Measurements from ENCODE around the gene PRDM1. TPM values are rescaled to one million over a fixed set of nuclear protein-coding genes. Genes with fewer than 3 reads are reported as not detected.
A peak's percentile ranks its signal among the peaks of the same experiment; 100 is the strongest.

Gene PRDM1
- 10 to 100 TPM; 18.3 to 75.8 (median 35.4) TPM for total RNA-seq

DNA sequence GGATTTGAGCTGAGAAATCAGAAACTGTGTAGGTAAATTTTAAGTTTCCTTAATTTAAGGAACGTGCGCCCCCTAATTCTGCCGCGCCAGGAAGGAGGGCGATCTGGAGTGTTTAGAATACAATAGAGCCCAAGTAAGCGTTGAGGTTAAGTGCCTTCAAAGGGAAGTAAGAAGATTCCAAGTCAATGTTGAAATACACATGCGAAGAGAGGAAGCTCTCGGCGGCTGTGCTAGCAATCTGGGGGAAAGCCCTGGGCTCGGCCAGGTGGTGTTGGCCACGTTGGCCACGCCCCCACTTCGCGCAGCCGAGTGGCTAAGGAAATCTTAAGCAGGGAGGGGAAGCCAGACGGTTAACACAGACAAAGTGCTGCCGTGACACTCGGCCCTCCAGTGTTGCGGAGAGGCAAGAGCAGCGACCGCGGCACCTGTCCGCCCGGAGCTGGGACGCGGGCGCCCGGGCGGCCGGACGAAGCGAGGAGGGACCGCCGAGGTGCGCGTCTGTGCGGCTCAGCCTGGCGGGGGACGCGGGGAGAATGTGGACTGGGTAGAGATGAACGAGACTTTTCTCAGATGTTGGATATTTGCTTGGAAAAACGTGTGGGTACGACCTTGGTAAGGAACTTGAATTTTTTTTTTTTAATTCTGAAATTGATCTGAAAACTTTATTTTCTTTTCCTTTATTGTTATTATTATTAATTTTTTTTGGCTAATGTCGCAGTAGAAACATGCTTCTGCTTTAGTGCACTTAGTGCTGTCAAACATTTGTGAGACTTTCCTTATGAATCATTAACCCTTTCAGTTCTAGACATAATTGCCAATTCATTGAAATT, at the start of gene PRDM1:
TSS of gene PRDM1 (plus strand) at position 353 of the 830 bp plus-strand sequence. CDS start at position 571, 218 bp downstream.
- Histone ChIP-seq H3K4me3 (peak within 1 kb of the TSS; percentile 45 to 76 (median 50)), H3K9me3 (no peaks in the 10 kb centered on the region), H3K4me1 (peaks cover 0 to 66% (median 15%) of the 10 kb centered on the region in 3 donors), H3K27me3 (peaks cover 0 to 11% (median 0%) of the 10 kb centered on the region in 4 donors), H3K36me3 (peaks cover 0 to 3% (median 0%) of the 10 kb centered on the region in 3 donors), H3K27ac (peak within 1 kb of the TSS; percentile 82 to 88 (median 83))
- intact Hi-C loops (cut with DNase I): no loop called here
- TF ChIP-seq, protein P1, sequence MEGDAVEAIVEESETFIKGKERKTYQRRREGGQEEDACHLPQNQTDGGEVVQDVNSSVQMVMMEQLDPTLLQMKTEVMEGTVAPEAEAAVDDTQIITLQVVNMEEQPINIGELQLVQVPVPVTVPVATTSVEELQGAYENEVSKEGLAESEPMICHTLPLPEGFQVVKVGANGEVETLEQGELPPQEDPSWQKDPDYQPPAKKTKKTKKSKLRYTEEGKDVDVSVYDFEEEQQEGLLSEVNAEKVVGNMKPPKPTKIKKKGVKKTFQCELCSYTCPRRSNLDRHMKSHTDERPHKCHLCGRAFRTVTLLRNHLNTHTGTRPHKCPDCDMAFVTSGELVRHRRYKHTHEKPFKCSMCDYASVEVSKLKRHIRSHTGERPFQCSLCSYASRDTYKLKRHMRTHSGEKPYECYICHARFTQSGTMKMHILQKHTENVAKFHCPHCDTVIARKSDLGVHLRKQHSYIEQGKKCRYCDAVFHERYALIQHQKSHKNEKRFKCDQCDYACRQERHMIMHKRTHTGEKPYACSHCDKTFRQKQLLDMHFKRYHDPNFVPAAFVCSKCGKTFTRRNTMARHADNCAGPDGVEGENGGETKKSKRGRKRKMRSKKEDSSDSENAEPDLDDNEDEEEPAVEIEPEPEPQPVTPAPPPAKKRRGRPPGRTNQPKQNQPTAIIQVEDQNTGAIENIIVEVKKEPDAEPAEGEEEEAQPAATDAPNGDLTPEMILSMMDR (IDR thresholded peaks at IDR 0.05): peak in 4 of 6 experiments; percentile 11 to 49 (median 31)
- TF ChIP-seq POLR2A (IDR thresholded peaks at IDR 0.05): peak in 3 of 4 donors; percentile 46 to 95 (median 73)
- WGBS, 2 donors: 0% methylated on average over 19 to 39 of the region's 44 CpGs
- peak; percentile 56 for DNase-seq

DNA sequence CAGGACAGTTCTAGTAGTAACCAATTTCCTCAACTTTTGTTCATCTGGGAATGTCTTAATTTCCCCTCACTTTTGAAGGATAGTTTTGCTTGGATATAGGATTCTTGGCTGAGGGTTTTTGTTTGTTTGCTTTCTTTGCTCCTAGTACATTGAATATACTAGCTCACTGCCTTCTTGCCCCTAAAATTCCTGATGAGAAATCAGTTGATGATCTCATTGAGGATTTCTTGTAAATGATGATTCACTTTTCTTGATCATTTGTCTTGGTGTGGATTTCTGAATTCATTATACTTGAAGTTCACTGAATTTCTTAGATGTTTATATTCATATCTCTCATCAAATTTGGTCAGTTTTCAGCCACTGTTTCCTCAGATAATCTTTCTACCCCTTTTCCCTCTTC, 49.1 kb upstream of the PRDM1 start:
- Histone ChIP-seq H3K4me3 (no peak overlapping the region), H3K27me3 (no peaks in the 10 kb centered on the region), H3K27ac (no peak overlapping the region), H3K4me1 (no peaks in the 10 kb centered on the region), H3K9me3 (peaks cover 0 to 8% (median 0%) of the 10 kb centered on the region in 3 donors), H3K36me3 (no peaks in the 10 kb centered on the region)
- TF ChIP-seq, protein P1 (IDR thresholded peaks at IDR 0.05): no peak
- no peak for TF ChIP-seq POLR2A (IDR thresholded peaks at IDR 0.05)
- intact Hi-C loops (cut with DNase I): no loop called here
- no peak for DNase-seq

DNA sequence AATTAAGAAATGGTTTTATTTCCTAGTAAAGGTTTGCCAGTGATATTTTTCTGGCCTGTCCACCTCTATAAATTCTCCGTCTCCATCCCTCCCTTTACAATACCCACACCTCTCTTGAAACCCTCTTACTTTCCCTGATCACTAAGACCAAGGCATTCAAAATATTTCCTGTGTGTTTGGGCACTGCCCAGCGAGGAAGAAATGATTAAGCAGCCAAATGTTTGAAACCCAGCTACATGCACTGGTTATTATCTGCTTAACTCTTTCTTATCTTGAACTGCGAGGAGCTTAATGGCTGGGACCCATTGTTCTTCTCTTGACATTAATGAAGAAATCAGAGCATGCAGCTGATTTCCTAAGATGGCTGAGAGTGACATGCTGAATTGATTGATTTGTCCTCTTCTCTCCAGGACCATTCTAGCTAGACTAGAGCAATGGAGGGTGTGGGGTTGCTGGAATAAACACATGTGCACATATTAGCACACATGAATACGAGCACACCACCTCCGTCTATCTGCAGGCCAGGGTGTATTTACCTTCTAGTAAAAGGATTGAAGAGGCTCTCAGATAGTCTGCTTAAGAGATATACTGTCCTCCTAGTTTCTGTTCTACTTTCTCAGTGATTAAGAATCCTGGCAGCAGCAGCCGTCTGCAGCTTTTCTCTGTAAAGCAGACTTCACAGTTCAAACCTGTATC, 46.1 kb upstream of the PRDM1 start:
- TF ChIP-seq, protein P1 (IDR thresholded peaks at IDR 0.05): no peak
- no peak for TF ChIP-seq POLR2A (IDR thresholded peaks at IDR 0.05)
- Histone ChIP-seq H3K36me3 (no peaks in the 10 kb centered on the region), H3K27ac (no peak overlapping the region), H3K4me3 (no peak overlapping the region), H3K4me1 (no peaks in the 10 kb centered on the region), H3K27me3 (no peaks in the 10 kb centered on the region), H3K9me3 (peaks cover 0 to 8% (median 0%) of the 10 kb centered on the region in 3 donors)
- 76 to 85% methylated on average over 6 of the region's 6 CpGs for WGBS, 2 donors
- no peak for DNase-seq
- intact Hi-C loops (cut with DNase I): no loop called here

DNA sequence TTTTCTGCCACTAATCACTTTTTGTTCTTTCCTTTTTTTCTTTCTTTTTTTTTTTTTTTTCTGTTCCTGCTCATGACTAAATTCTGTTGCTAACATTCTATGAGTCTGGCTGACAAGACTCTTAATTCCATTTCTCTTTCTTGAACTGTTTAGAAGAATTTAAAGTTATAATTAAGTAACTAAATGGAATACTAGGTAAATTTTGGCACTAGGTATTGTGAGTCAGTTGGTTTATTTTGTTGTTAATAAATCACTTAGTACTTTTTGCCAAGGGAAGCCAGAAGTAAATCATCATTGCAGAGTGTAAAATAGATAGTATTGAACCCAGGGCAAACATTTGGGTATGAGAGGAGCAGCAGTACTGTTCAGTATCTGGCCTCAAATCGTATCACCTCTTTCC, 42.0 kb upstream of the PRDM1 start:
- DNase-seq: no peak
- Histone ChIP-seq H3K36me3 (no peaks in the 10 kb centered on the region), H3K27ac (no peak overlapping the region), H3K27me3 (no peaks in the 10 kb centered on the region), H3K4me1 (no peaks in the 10 kb centered on the region), H3K9me3 (no peaks in the 10 kb centered on the region), H3K4me3 (no peak overlapping the region)
- TF ChIP-seq POLR2A (IDR thresholded peaks at IDR 0.05): no peak
- TF ChIP-seq, protein P1 (IDR thresholded peaks at IDR 0.05): no peak
- intact Hi-C loops (cut with DNase I): no loop called here
- WGBS, 2 donors: 62 to 84% methylated on average over 1 of the region's 1 CpG

DNA sequence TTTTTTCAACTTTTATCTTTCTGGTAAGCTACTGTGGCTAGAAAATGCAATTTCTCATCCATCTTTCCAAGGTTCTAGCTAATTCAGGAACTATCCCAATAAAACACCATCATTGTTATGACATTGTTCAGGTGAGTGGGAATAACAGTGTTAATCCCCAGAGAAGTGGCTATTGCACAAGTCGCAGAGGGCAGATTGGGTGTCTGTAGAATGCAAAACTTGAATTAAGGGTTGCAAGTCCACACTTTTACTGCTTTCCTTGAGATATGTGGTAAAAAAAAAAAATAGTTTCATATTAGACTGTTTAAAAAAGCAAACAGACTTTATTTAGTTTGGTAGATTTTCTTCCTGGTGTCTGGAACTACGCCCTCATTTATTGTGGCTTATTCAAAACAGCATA, 41.1 kb upstream of the PRDM1 start:
- no peak overlapping the region for H3K4me3 ChIP-seq
- no peaks in the 10 kb centered on the region for H3K4me1 ChIP-seq
- TF ChIP-seq, protein P1 (IDR thresholded peaks at IDR 0.05): no peak
- TF ChIP-seq POLR2A (IDR thresholded peaks at IDR 0.05): no peak
- H3K27me3 ChIP-seq: no peaks in the 10 kb centered on the region
- H3K9me3 ChIP-seq: no peaks in the 10 kb centered on the region
- 85 to 91% methylated on average over 2 of the region's 2 CpGs for whole genome bisulfite sequencing, 2 donors
- H3K27ac ChIP-seq: no peak overlapping the region
- no peaks in the 10 kb centered on the region for H3K36me3 ChIP-seq
- DNase-seq: no peak
- intact Hi-C loops (cut with DNase I): no loop called here

Data from esophagus squamous epithelium (tissue), 5 donors.